IMR-90 (cell line): ENCODE measurements around the gene NDUFA7. TPM values are rescaled to one million over a fixed set of nuclear protein-coding genes. Genes with fewer than 3 reads are reported as not detected.

Source experiments
- ATAC-seq: fragments of 200-7000 bp; cut with Tn5 transposase; 2 replicates; pipeline ENCODE4 v1.9.1; 2020; ENCODE audit warnings: low read depth, mild to moderate bottlenecking, moderate library complexity
- Bru-seq: library from RNA; stranded (reverse); fragments of 400-500 nt; gene quantifications from one replicate; lab custom pipeline; 2021; lab: Mats Ljungman, UMichigan
- BruChase-seq, 2 experiments: library from RNA; stranded (reverse); fragments of 400-500 nt; gene quantifications; one replicate each; lab custom pipeline; 2021; lab: Mats Ljungman, UMichigan
- BruUV-seq: library from RNA; stranded (reverse); fragments of 400-500 nt; replicated peaks from 2 replicates; lab custom pipeline; 2021; lab: Mats Ljungman, UMichigan
- CTCF ChIA-PET: fragments of 300-600 bp; formaldehyde crosslinking; extraction: SDS; loops from one replicate; lab custom pipeline; 2021; ENCODE audit warnings: antibody characterized with exemption; lab: Yijun Ruan, JAX
- POLR2A ChIA-PET: fragments of 300-600 bp; sonication (Branson Sonifier 250); formaldehyde crosslinking; loops from one replicate; lab custom pipeline; 2022; ENCODE audit warnings: antibody characterized with exemption; ENCODE audit not compliant: unreplicated experiment; lab: Charles Lee
- DNase-seq: peaks from one replicate; pipeline ENCODE4 v3.0.0; 2013
- H2AFZ ChIP-seq: replicated peaks from 2 replicates; pipeline ENCODE3; 2013; ENCODE audit warnings: low read length, mild to moderate bottlenecking; ENCODE audit not compliant: poor library complexity
- H2AK5ac ChIP-seq: 2 replicates; pipeline ENCODE4 v1.6.1; 2013; ENCODE audit warnings: low read depth, low read length, inconsistent platforms
- H2AK9ac ChIP-seq: replicated peaks from 2 replicates; pipeline ENCODE3; 2013; ENCODE audit warnings: mild to moderate bottlenecking, low read depth, low read length, moderate library complexity; ENCODE audit not compliant: poor library complexity
- H2BK120ac ChIP-seq: 2 replicates; pipeline ENCODE4 v1.6.1; 2013; ENCODE audit warnings: low read depth, low read length, inconsistent platforms
- H2BK15ac ChIP-seq: 3 replicates; pipeline ENCODE4 v1.6.1; 2013; ENCODE audit warnings: low read depth, low read length, inconsistent platforms
- H2BK20ac ChIP-seq: 2 replicates; pipeline ENCODE4 v1.6.1; 2013; ENCODE audit warnings: low read depth, mild to moderate bottlenecking, inconsistent platforms, low read length, moderate library complexity
- H2BK5ac ChIP-seq: 2 replicates; pipeline ENCODE4 v1.6.1; 2013; ENCODE audit warnings: mild to moderate bottlenecking, low read depth, low read length, inconsistent platforms; ENCODE audit not compliant: poor library complexity, severe bottlenecking
- H3K14ac ChIP-seq: replicated peaks from 2 replicates; pipeline ENCODE4 v1.6.1; 2013; ENCODE audit warnings: low read depth, low read length, inconsistent platforms
- H3K18ac ChIP-seq: 2 replicates; pipeline ENCODE4 v1.6.1; 2013; ENCODE audit warnings: low read depth, low read length, control low read depth
- H3K23ac ChIP-seq: 2 replicates; pipeline ENCODE4 v1.6.1; 2013; ENCODE audit warnings: low read depth, low read length, inconsistent platforms
- H3K27ac ChIP-seq: 2 replicates; pipeline ENCODE4 v1.5.1; 2013; ENCODE audit warnings: mild to moderate bottlenecking, control low read depth, low read length; ENCODE audit not compliant: insufficient read depth
- H3K27me3 ChIP-seq: 2 replicates; pipeline ENCODE4 v1.6.1; 2013; ENCODE audit warnings: low read length; ENCODE audit not compliant: control insufficient read depth, insufficient read depth
- H3K36me3 ChIP-seq: 2 replicates; pipeline ENCODE4 v1.6.1; 2013; ENCODE audit warnings: low read length, mixed read lengths; ENCODE audit not compliant: control insufficient read depth, insufficient read depth
- H3K4ac ChIP-seq: 2 replicates; pipeline ENCODE4 v1.6.1; 2013; ENCODE audit warnings: low read depth, low read length, inconsistent platforms
- H3K4me1 ChIP-seq: 2 replicates; pipeline ENCODE4 v1.6.1; 2013; ENCODE audit warnings: low read length, mixed read lengths; ENCODE audit not compliant: control insufficient read depth, insufficient read depth
- H3K4me2 ChIP-seq: 2 replicates; pipeline ENCODE4 v1.6.1; 2013; ENCODE audit warnings: low read depth, mild to moderate bottlenecking, control low read depth, low read length, moderate library complexity
- H3K4me3 ChIP-seq: 2 replicates; pipeline ENCODE4 v1.5.1; 2013; ENCODE audit warnings: low read depth, mild to moderate bottlenecking, control low read depth, low read length, moderate library complexity; ENCODE audit not compliant: insufficient read depth
- H3K56ac ChIP-seq: 2 replicates; pipeline ENCODE4 v1.6.1; 2013; ENCODE audit warnings: low read length, inconsistent platforms; ENCODE audit not compliant: insufficient read depth; ENCODE audit errors: extremely low read depth
- H3K79me1 ChIP-seq, 2 experiments: 2 replicates each; pipeline ENCODE4 v1.6.1; 2013; ENCODE audit warnings: low read length in 2 of 2, inconsistent platforms in 1 of 2, low read depth in 1 of 2
- H3K9ac ChIP-seq: 2 replicates; pipeline ENCODE4 v1.6.1; 2013; ENCODE audit warnings: low read depth, low read length, control low read depth
- H3K9me1 ChIP-seq: 2 replicates; pipeline ENCODE4 v1.6.1; 2013; ENCODE audit warnings: low read length, inconsistent platforms; ENCODE audit not compliant: insufficient read depth
- H3K9me3 ChIP-seq: 2 replicates; pipeline ENCODE4 v1.6.1; 2013; ENCODE audit warnings: low read length; ENCODE audit not compliant: control insufficient read depth, insufficient read depth
- H4K20me1 ChIP-seq: 2 replicates; pipeline ENCODE4 v1.6.1; 2013; ENCODE audit warnings: low read length, inconsistent platforms; ENCODE audit not compliant: insufficient read depth
- H4K5ac ChIP-seq: 2 replicates; pipeline ENCODE4 v1.6.1; 2013; ENCODE audit warnings: mild to moderate bottlenecking, low read depth, low read length, control low read depth
- H4K8ac ChIP-seq, 2 experiments: 2 replicates each; pipeline ENCODE4 v1.6.1; 2013; ENCODE audit warnings: low read depth in 2 of 2, low read length in 2 of 2, control low read depth in 1 of 2, inconsistent platforms in 1 of 2
- H4K91ac ChIP-seq: 2 replicates; pipeline ENCODE4 v1.6.1; 2013; ENCODE audit warnings: low read depth, low read length, inconsistent platforms; ENCODE audit not compliant: insufficient read depth
- BHLHE40 ChIP-seq: fragments of 150-350 bp; IDR thresholded peaks from 2 replicates; pipeline ENCODE4 v1.6.1; 2016; ENCODE audit warnings: mild to moderate bottlenecking, low read depth, low read length
- CEBPB ChIP-seq: IDR thresholded peaks from 2 replicates; pipeline ENCODE4 v1.6.1; 2012; ENCODE audit warnings: low read depth, low read length, improper control_type of control experiment
- CTCF ChIP-seq: conservative IDR thresholded peaks from 2 replicates; pipeline ENCODE4 v1.5.1; 2012; ENCODE audit warnings: mild to moderate bottlenecking, low read depth, low read length, improper control_type of control experiment
- FOS ChIP-seq: fragments of 150-350 bp; IDR thresholded peaks from 2 replicates; pipeline ENCODE4 v1.6.1; 2016; ENCODE audit warnings: low read depth, low read length
- MAFK ChIP-seq: IDR thresholded peaks from 2 replicates; pipeline ENCODE4 v1.6.1; 2012; ENCODE audit warnings: low read depth, low read length, improper control_type of control experiment
- MAZ ChIP-seq: IDR thresholded peaks from 2 replicates; pipeline ENCODE4 v1.6.1; 2012; ENCODE audit warnings: low read depth, mild to moderate bottlenecking, low read length, improper control_type of control experiment, moderate library complexity, borderline replicate concordance
- NFE2L2 ChIP-seq: fragments of 150-350 bp; IDR thresholded peaks from 2 replicates; pipeline ENCODE4 v1.6.1; 2016; ENCODE audit warnings: low read depth, mild to moderate bottlenecking, low read length
- POLR2A ChIP-seq: IDR thresholded peaks from 2 replicates; pipeline ENCODE4 v1.6.1; 2012; ENCODE audit warnings: mild to moderate bottlenecking, low read depth, low read length
- RAD21 ChIP-seq: IDR thresholded peaks from 2 replicates; pipeline ENCODE4 v1.6.1; 2012; ENCODE audit warnings: low read length, improper control_type of control experiment
- RCOR1 ChIP-seq: IDR thresholded peaks from 2 replicates; pipeline ENCODE4 v1.6.1; 2012; ENCODE audit warnings: mild to moderate bottlenecking, low read length, improper control_type of control experiment; ENCODE audit not compliant: insufficient replicate concordance
- RFX5 ChIP-seq: IDR thresholded peaks from 2 replicates; pipeline ENCODE4 v1.8.0; 2012; ENCODE audit warnings: low read depth, mild to moderate bottlenecking, low read length, moderate library complexity
- SMC3 ChIP-seq: fragments of 150-350 bp; IDR thresholded peaks from 2 replicates; pipeline ENCODE4 v1.6.1; 2016; ENCODE audit warnings: low read depth, mild to moderate bottlenecking, antibody characterized with exemption, low read length, moderate library complexity
- USF2 ChIP-seq: fragments of 150-350 bp; IDR thresholded peaks from 2 replicates; pipeline ENCODE4 v1.6.1; 2017; ENCODE audit warnings: mild to moderate bottlenecking, antibody characterized with exemption, low read length, low read depth
- WGBS, 2 experiments: methylation state at CpG; one replicate each; pipeline versions ENCODE4 v1.1.5 to v1.1.7; 2013; ENCODE audit warnings: missing lambda C conversion rate in 2 of 2; ENCODE audit not compliant: insufficient read length in 1 of 2; ENCODE audit errors: extremely low coverage in 2 of 2; 5-methylcytosine and 5-hydroxymethylcytosine counted together
- dilution Hi-C: fragments of 300-500 bp; cut with HindIII; formaldehyde crosslinking; loops from one replicate; pipeline ENCODE4 v1.14.3; 2018; ENCODE audit warnings: low sequenced_read_pairs; ENCODE audit not compliant: unreplicated experiment
- in situ Hi-C: fragments of 300-500 bp; cut with MboI; formaldehyde crosslinking; loops from 3 replicates; pipeline ENCODE4 v1.14.3; 2019; ENCODE audit warnings: low sequenced_read_pairs, inconsistent platforms, mixed read lengths
- intact Hi-C: fragments of 100-400 bp; cut with micrococcal nuclease; formaldehyde crosslinking; loops from 2 replicates; pipeline ENCODE4 v1.10.0; 2022
- long read RNA-seq: library from polyadenylated mRNA; unstranded; transcript quantifications from one replicate; pipeline ENCODE4 v2.0.0, GENCODE V29; 2021; ENCODE audit not compliant: unreplicated experiment
- polyA plus RNA-seq, 3 experiments: library from polyadenylated mRNA; depleted of rRNA; stranded (reverse); fragments of >200 nt; gene quantifications; 2 replicates each; pipeline ENCODE4 v1.2.3, GENCODE V29; 2012; ENCODE audit warnings: low replicate concordance in 1 of 3
- total RNA-seq: library from RNA; depleted of rRNA; stranded (reverse); fragments of >200 nt; gene quantifications from 2 replicates; pipeline ENCODE4 v1.2.3, GENCODE V29; 2012; rRNA removed

NDUFA7 gene
- total RNA-seq (15.8 and 20.6 TPM in 2 replicates), polyA plus RNA-seq (2012; rRNA removed) (50.7 and 67.9 TPM in 2 replicates), Bru-seq, nascent RNA (percentile 68 among the genes with signal in this experiment), BruChase-seq, experiment 1, labeled RNA remaining after a 6-hour chase (percentile 83 among the genes with signal in this experiment), BruChase-seq, experiment 2, labeled RNA remaining after a 2-hour chase (percentile 72 among the genes with signal in this experiment)
- polyA plus RNA-seq (2012; cell fraction: cytosol; rRNA removed) = 89.2 and 152 TPM in 2 replicates
- polyA plus RNA-seq (2012; cell fraction: nucleus; rRNA removed; ENCODE audit: low replicate concordance) = 43.7 and 86.3 TPM in 2 replicates
- long read RNA-seq, transcript NDUFA7-201 (4 exons, 601 nt) = major isoform, 24 of 31 reads
- long read RNA-seq, partial matches to known transcripts = 6 of 31 reads
- long read RNA-seq, other reads (novel, unspliced or antisense) = 0 of 31 reads

- Histone ChIP-seq H3K4me1 (peaks cover 9% of the 10 kb centered on the region), H3K4me3 (peak within 1 kb of the TSS; percentile 82), H2AK9ac (peak within 1 kb of the TSS; percentile 99), H3K23ac (peak within 1 kb of the TSS; percentile 77), H3K9me1 (peaks cover 8% of the 10 kb centered on the region; the same call in 1 of the 2 replicates), H3K14ac (peak within 1 kb of the TSS; percentile 91), H4K5ac (peak within 1 kb of the TSS; percentile 76), H3K36me3 (peaks cover 14% of the 10 kb centered on the region), H3K4ac (peak within 1 kb of the TSS; percentile 85), H2BK15ac (no peak within 1 kb of the TSS), H4K91ac (peak within 1 kb of the TSS; percentile 79), H2AK5ac (peak within 1 kb of the TSS; percentile 87), H2BK5ac (peak within 1 kb of the TSS; percentile 72), H4K20me1 (peaks cover 31% of the 10 kb centered on the region), H3K18ac (peak within 1 kb of the TSS; percentile 2; the same call in 1 of the 2 replicates), H3K9ac (peak within 1 kb of the TSS; percentile 90), H3K27ac (peak within 1 kb of the TSS; percentile 86), H2BK120ac (no peak within 1 kb of the TSS), H2AFZ (peak within 1 kb of the TSS; percentile 93), H3K56ac (peak within 1 kb of the TSS; percentile 75), H3K4me2 (peak within 1 kb of the TSS; percentile 99), H3K27me3 (no peaks in the 10 kb centered on the region), H3K79me1 (peaks cover 29 to 58% of the 10 kb centered on the region in 2 experiments), H3K9me3 (no peaks in the 10 kb centered on the region), H4K8ac (peak within 1 kb of the TSS; percentile 81 to 94), H2BK20ac (no peak within 1 kb of the TSS)
- TSS peak; percentile 99 for BruUV-seq
- WGBS, 2 experiments = 0% methylated on average over 6 of the region's 72 CpGs; no CpG with 5 or more reads in 1 of the 2 experiments
- dilution Hi-C loops = no loop called here
- intact Hi-C loops = no loop called here
- peak; percentile 94 for DNase-seq
- ChIA-PET CTCF (no interaction called here), POLR2A (interaction anchor here (0.6 kb wide), 2 partner anchors 213 to 826 kb away, joined by 3 to 6 read pairs; no protein-coding TSS in a partner anchor)
- in situ Hi-C loops = loop anchor here (5.0 kb wide), 1 partner anchor 256 kb away; the partner anchor contains the start of gene MYO1F
- ATAC-seq = peak; percentile 94
- TF ChIP-seq BHLHE40 (peak; percentile 85), NFE2L2 (no peak; the same call in 1 of the 2 replicates), USF2 (peak; percentile 91), FOS (no peak), CTCF (peak; percentile 36), POLR2A (peak; percentile 93), RAD21 (peak; percentile 31; the same call in 1 of the 2 replicates), RFX5 (no peak), RCOR1 (no peak), MAFK (no peak), SMC3 (no peak), CEBPB (no peak), MAZ (peak; percentile 70; the same call in 1 of the 2 replicates)
Observed at GRCh38 chr19:8321067-8321985, at the start of gene NDUFA7, which contains the start of gene RPS28. NDUFA7 (minus strand) TSS chr19:8321375; CDS start chr19:8321358, 17 bp downstream. RPS28 (plus strand) TSS chr19:8321496; CDS start chr19:8321531, 35 bp downstream.
